Loucy (cell line): Measurements from ENCODE around the gene PFN4.

Experiments
- CTCF ChIP-seq: fragments of 200-600 bp; sonication (generic); conservative IDR thresholded peaks from 2 replicates; pipeline ENCODE4 v1.5.1; 2014; ENCODE audit warnings: mild to moderate bottlenecking, antibody characterized with exemption, low read length
- EZH2phosphoT487 ChIP-seq: fragments of 200-600 bp; IDR thresholded peaks from 2 replicates; pipeline ENCODE4 v1.6.1; 2018; ENCODE audit warnings: antibody characterized with exemption, mild to moderate bottlenecking, moderate library complexity, borderline replicate concordance

GRCh38 chr2:24122366-24123194 lies 554 bp downstream of the PFN4 start:
- no peak for TF ChIP-seq CTCF
- TF ChIP-seq EZH2phosphoT487, result no peak
